ENCODE data around the gene PRR19. TPM values are rescaled to one million over a fixed set of nuclear protein-coding genes. Genes with fewer than 3 reads are reported as not detected.

Gene PRR19
- total RNA-seq, 1 experiment from 2014 or later: not detected

DNA sequence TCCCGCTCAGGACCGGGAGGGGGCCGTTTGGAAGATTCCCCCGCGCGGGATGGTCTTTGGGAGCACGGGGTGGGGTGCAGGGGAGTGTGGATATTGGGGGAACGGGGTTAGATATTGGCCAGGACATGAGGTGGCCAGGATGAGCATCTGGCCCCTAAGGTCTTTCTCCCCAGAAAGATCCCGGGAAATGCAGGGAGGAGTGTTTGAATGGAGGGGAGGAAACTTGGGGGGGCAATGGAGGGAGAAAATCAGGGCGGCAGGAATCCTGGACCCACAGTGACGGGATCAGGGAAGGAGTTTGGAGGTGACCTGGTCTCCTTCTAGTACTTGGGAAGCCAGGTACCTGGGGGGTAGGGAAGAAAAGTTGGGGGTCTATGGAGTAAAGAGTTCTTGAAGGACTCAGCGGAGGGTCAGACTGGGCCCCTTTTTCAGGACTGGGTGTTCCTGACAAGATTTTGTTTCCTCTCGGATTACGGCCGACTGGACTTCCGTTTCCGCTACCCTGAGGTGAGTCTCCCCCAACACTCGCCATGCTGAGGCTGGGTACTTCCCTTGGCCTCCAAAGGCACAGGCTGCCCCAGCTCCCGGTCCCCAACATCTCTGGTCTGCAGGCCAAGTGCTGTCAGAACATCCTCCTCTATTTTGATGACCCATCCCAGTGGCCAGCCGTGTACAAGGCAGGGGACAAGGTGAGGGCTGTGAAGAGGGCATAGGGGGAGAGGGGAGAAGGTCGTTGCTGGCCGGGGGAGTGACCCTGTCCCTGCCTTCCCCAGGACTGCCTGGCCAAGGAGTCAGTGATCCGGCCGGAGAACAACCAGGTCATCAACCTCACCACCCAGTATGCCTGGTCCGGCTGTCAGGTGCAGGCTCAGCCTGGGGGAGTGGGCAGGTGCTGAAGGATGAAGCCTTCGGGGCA is 12.2 kb downstream of the PRR19 start:
- TF ChIP-seq EZH2phosphoT487 (IDR thresholded peaks at IDR 0.05; ENCODE audit: borderline replicate concordance, low read length) (no peak), EZH2 (IDR thresholded peaks at IDR 0.05; ENCODE audit: low read length, unreplicated experiment) (no peak)
- TF ChIP-seq, protein P1, sequence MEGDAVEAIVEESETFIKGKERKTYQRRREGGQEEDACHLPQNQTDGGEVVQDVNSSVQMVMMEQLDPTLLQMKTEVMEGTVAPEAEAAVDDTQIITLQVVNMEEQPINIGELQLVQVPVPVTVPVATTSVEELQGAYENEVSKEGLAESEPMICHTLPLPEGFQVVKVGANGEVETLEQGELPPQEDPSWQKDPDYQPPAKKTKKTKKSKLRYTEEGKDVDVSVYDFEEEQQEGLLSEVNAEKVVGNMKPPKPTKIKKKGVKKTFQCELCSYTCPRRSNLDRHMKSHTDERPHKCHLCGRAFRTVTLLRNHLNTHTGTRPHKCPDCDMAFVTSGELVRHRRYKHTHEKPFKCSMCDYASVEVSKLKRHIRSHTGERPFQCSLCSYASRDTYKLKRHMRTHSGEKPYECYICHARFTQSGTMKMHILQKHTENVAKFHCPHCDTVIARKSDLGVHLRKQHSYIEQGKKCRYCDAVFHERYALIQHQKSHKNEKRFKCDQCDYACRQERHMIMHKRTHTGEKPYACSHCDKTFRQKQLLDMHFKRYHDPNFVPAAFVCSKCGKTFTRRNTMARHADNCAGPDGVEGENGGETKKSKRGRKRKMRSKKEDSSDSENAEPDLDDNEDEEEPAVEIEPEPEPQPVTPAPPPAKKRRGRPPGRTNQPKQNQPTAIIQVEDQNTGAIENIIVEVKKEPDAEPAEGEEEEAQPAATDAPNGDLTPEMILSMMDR (conservative IDR thresholded peaks at IDR 0.05; ENCODE audit: low read depth, low read length): no peak
- Histone ChIP-seq H3K4me3 (ENCODE audit: low read length) (no peak overlapping the region), H3K9me3 (ENCODE audit: low read length) (no peaks in the 10 kb centered on the region), H3K9me2 (replicated peaks; ENCODE audit: low read length) (no peaks in the 10 kb centered on the region), H3F3A (ENCODE audit: low read length, unreplicated experiment) (no peaks in the 10 kb centered on the region), H3K9ac (ENCODE audit: low read length) (no peak overlapping the region), H3K4me1 (ENCODE audit: insufficient read depth, low read length) (no peaks in the 10 kb centered on the region), H3K4me2 (ENCODE audit: low read length) (no peak overlapping the region), H4K20me1 (ENCODE audit: low read length) (no peaks in the 10 kb centered on the region), H3K27ac (ENCODE audit: low read length) (no peak overlapping the region), H2AFZ (ENCODE audit: low read length) (no peak overlapping the region), H3K27me3 (ENCODE audit: low read length) (no peaks in the 10 kb centered on the region), H3K79me2 (ENCODE audit: low read length) (no peaks in the 10 kb centered on the region), H3K36me3 (ENCODE audit: low read depth, low read length) (no peaks in the 10 kb centered on the region)
- CTCF ChIA-PET: no interaction called here
- no TSS peak for BruUV-seq (replicated peaks)
- POLR2A ChIA-PET (ENCODE audit: unreplicated experiment): no interaction called here
- DNase-seq (no peak), ATAC-seq (no peak)
- intact Hi-C loops (cut with micrococcal nuclease): no loop called here

DNA sequence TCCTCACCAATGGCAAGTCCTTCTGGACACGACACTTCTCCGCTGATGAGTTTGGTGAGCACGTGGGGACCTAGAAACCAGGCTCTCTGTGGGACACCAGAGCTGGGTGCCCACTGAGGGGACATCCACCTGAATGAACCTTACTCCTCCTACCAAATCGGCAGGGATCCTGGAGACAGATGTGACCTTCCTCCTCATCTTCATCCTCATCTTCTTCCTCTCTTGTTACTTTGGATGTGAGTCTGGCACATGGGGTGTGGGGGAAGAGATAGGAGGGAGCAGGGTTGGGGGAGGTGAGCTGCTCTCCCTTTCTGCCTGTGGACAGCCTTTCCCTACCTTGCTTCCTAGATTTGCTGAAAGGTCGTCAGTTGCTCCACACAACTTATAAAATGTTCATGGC is 13.1 kb downstream of the PRR19 start:
- TF ChIP-seq, protein P1 (conservative IDR thresholded peaks at IDR 0.05; ENCODE audit: low read depth, low read length): no peak
- TF ChIP-seq EZH2phosphoT487 (IDR thresholded peaks at IDR 0.05; ENCODE audit: borderline replicate concordance, low read length) (no peak), EZH2 (IDR thresholded peaks at IDR 0.05; ENCODE audit: low read length, unreplicated experiment) (no peak)
- Histone ChIP-seq H3K27me3 (ENCODE audit: low read length) (no peaks in the 10 kb centered on the region), H3K4me2 (ENCODE audit: low read length) (no peak overlapping the region), H3K4me1 (ENCODE audit: insufficient read depth, low read length) (no peaks in the 10 kb centered on the region), H2AFZ (ENCODE audit: low read length) (no peak overlapping the region), H3K36me3 (ENCODE audit: low read depth, low read length) (no peaks in the 10 kb centered on the region), H3K27ac (ENCODE audit: low read length) (no peak overlapping the region), H3K9me2 (replicated peaks; ENCODE audit: low read length) (no peaks in the 10 kb centered on the region), H3K9ac (ENCODE audit: low read length) (no peak overlapping the region), H3K79me2 (ENCODE audit: low read length) (no peaks in the 10 kb centered on the region), H4K20me1 (ENCODE audit: low read length) (no peaks in the 10 kb centered on the region), H3K9me3 (ENCODE audit: low read length) (no peaks in the 10 kb centered on the region), H3F3A (ENCODE audit: low read length, unreplicated experiment) (no peaks in the 10 kb centered on the region), H3K4me3 (ENCODE audit: low read length) (no peak overlapping the region)
- intact Hi-C loops (cut with micrococcal nuclease): no loop called here
- no peak for DNase-seq
- CTCF ChIA-PET: no interaction called here
- POLR2A ChIA-PET (ENCODE audit: unreplicated experiment): no interaction called here
- ATAC-seq: no peak
- no TSS peak for BruUV-seq (replicated peaks)

All from PC-3 (cell line).